ENCODE measurements around the gene SSU72.
"Not testable (repeated sequence)": the region's sequence is repeated elsewhere in the genome, so short reads cannot be mapped to it uniquely, and the experiment has no call there.

- not testable (repeated sequence) for TF ChIP-seq FOXA1 (IDR thresholded peaks at IDR 0.05); HNF4G (IDR thresholded peaks at IDR 0.05); NR2F2 (IDR thresholded peaks at IDR 0.05); TAF1 (conservative IDR thresholded peaks at IDR 0.05); ZBTB33 (IDR thresholded peaks at IDR 0.05); JUND (IDR thresholded peaks at IDR 0.05); YY1 (IDR thresholded peaks at IDR 0.05); REST (IDR thresholded peaks at IDR 0.05)
- TF ChIP-seq, protein P1, sequence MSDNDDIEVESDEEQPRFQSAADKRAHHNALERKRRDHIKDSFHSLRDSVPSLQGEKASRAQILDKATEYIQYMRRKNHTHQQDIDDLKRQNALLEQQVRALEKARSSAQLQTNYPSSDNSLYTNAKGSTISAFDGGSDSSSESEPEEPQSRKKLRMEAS (IDR thresholded peaks at IDR 0.05): not testable (repeated sequence)
- TF ChIP-seq, protein P2, sequence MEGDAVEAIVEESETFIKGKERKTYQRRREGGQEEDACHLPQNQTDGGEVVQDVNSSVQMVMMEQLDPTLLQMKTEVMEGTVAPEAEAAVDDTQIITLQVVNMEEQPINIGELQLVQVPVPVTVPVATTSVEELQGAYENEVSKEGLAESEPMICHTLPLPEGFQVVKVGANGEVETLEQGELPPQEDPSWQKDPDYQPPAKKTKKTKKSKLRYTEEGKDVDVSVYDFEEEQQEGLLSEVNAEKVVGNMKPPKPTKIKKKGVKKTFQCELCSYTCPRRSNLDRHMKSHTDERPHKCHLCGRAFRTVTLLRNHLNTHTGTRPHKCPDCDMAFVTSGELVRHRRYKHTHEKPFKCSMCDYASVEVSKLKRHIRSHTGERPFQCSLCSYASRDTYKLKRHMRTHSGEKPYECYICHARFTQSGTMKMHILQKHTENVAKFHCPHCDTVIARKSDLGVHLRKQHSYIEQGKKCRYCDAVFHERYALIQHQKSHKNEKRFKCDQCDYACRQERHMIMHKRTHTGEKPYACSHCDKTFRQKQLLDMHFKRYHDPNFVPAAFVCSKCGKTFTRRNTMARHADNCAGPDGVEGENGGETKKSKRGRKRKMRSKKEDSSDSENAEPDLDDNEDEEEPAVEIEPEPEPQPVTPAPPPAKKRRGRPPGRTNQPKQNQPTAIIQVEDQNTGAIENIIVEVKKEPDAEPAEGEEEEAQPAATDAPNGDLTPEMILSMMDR (IDR thresholded peaks at IDR 0.05; ENCODE audit: low read depth, low read length, missing input control): not testable (repeated sequence)
These were observed 56.0 kb downstream of the SSU72 start for GRCh38 chr1:1518621-1519007.

Data from liver (tissue), 3 donors.